BJ (cell line): ENCODE data around the gene DNLZ. TPM values are rescaled to one million over a fixed set of nuclear protein-coding genes. Genes with fewer than 3 reads are reported as not detected.

Experiments used
- CTCF ChIA-PET: fragments of 350-600 bp; formaldehyde crosslinking; extraction: SDS; loops from one replicate; lab custom pipeline; 2021; ENCODE audit warnings: antibody characterized with exemption, inconsistent platforms; lab: Yijun Ruan, JAX
- POLR2A ChIA-PET: fragments of 300-600 bp; sonication (Branson Sonifier 250); formaldehyde crosslinking; extraction: SDS; loops from one replicate; lab custom pipeline; 2021; ENCODE audit warnings: antibody characterized with exemption; lab: Charles Lee
- DNase-seq: peaks from one replicate; pipeline ENCODE4 v3.0.0-alpha.2; 2011; ENCODE audit warnings: low read depth
- H3K27me3 ChIP-seq: 2 replicates; pipeline ENCODE4 v1.6.0; 2011; ENCODE audit warnings: low read length; ENCODE audit not compliant: control insufficient read depth, insufficient read depth
- H3K36me3 ChIP-seq: 2 replicates; pipeline ENCODE4 v1.5.1; 2011; ENCODE audit warnings: low read length; ENCODE audit not compliant: control insufficient read depth, insufficient read depth
- H3K4me3 ChIP-seq: 2 replicates; pipeline ENCODE4 v1.5.1; 2011; ENCODE audit warnings: low read depth, mild to moderate bottlenecking, control low read depth, low read length
- polyA plus RNA-seq: library from polyadenylated mRNA; depleted of rRNA; stranded (reverse); fragments of >200 nt; gene quantifications from 2 replicates; pipeline ENCODE4 v1.2.3, GENCODE V29; 2011
- TF ChIP-seq, protein P1 (sequence below): IDR thresholded peaks from 2 replicates; pipeline ENCODE4 v1.5.1; 2011; ENCODE audit warnings: low read depth, mild to moderate bottlenecking, control low read depth, inconsistent platforms, low read length, moderate library complexity; ENCODE audit not compliant: insufficient read depth

DNLZ gene
- polyA plus RNA-seq, 1 experiment, result 7.2 TPM

DNA sequence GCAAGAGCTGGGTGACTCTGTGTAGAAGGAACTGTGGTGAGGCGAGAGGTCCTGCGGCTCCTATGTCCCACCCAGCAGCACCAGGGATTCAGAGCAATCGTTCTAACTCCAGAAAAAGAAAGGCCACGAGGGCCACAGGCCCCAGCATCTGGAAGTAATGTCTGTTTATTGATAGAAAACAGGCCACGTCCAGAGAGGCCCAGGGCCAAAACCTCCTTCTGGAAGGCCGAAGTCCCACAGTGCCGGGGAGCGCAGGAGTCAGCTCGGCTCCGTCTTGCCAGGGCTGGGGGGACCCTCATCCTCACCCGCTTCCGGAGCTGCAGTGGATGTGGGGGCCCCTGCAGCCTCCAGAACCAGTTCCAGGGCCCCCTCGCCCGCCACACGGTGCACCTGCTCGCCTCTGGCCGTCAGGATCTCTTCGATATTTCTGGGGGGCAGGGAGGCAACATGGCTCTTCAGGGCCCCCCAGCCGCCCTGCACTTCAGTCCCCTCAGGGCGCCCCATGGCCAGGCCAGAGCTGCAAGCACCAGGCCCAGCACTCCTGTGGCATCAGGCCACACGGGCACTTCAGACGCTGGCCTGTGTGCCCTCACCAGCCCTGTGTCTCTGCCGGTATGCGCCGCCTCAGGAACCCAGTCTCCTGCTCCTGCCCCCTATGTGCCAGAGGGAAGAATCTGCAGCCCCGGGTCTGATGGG is 1.6 kb downstream of the DNLZ start:
- ChIA-PET POLR2A (no interaction called here), CTCF (interaction anchor here (0.6 to 6.3 kb wide), 10 partner anchors 8 to 50 kb away, joined by 3 to 68 read pairs (median 8); no protein-coding TSS in a partner anchor)
- DNase-seq, result no peak
- Histone ChIP-seq H3K4me3 (no peak overlapping the region; the same call in 1 of the 2 replicates), H3K36me3 (peaks cover 14% of the 10 kb centered on the region), H3K27me3 (no peaks in the 10 kb centered on the region)
- TF ChIP-seq, protein P1, sequence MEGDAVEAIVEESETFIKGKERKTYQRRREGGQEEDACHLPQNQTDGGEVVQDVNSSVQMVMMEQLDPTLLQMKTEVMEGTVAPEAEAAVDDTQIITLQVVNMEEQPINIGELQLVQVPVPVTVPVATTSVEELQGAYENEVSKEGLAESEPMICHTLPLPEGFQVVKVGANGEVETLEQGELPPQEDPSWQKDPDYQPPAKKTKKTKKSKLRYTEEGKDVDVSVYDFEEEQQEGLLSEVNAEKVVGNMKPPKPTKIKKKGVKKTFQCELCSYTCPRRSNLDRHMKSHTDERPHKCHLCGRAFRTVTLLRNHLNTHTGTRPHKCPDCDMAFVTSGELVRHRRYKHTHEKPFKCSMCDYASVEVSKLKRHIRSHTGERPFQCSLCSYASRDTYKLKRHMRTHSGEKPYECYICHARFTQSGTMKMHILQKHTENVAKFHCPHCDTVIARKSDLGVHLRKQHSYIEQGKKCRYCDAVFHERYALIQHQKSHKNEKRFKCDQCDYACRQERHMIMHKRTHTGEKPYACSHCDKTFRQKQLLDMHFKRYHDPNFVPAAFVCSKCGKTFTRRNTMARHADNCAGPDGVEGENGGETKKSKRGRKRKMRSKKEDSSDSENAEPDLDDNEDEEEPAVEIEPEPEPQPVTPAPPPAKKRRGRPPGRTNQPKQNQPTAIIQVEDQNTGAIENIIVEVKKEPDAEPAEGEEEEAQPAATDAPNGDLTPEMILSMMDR, result peak; percentile 13; the same call in 1 of the 2 replicates

DNA sequence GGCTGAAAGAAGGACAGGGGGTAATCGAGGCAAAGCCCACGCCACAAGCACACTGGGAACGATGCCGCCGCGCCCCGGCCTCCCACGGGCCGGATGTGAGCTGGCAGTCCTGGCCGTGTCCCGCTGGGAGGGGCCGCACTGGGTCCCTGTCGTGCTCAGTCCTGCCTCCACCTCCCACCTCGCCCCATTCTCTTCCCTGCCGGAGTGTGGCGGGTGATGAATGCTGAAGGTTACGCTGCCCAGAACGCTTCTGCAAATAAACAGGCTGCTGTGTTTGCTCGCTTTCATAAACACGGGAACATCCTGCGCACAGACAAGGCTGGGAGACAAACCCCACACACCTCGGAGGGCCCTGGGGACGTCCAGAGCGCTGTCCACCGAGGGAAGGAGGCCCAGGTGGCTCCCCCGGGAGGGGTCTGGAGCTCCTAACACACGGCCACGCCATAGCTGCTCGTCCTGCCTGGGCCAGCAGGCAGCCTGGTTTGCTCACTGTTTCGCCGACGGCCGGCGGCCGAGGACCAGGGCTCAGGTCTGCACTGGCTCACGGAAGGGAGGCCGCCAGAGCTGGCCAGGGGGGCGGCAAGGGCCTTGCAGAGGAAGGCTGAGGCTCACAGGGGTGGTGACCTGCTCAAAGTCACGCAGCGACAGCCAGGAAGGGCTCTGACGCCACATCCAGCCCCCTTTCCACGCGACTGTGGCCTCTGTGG is 2.3 kb downstream of the DNLZ start:
- no peaks in the 10 kb centered on the region for H3K27me3 ChIP-seq
- DNase-seq, result no peak
- POLR2A ChIA-PET, result no interaction called here
- TF ChIP-seq, protein P1, result no peak
- no peak overlapping the region for H3K4me3 ChIP-seq
- H3K36me3 ChIP-seq, result peaks cover 19% of the 10 kb centered on the region
- CTCF ChIA-PET, result interaction anchor here (0.9 to 6.3 kb wide), 5 partner anchors 8 to 49 kb away, joined by 3 to 68 read pairs (median 14); no protein-coding TSS in a partner anchor

DNA sequence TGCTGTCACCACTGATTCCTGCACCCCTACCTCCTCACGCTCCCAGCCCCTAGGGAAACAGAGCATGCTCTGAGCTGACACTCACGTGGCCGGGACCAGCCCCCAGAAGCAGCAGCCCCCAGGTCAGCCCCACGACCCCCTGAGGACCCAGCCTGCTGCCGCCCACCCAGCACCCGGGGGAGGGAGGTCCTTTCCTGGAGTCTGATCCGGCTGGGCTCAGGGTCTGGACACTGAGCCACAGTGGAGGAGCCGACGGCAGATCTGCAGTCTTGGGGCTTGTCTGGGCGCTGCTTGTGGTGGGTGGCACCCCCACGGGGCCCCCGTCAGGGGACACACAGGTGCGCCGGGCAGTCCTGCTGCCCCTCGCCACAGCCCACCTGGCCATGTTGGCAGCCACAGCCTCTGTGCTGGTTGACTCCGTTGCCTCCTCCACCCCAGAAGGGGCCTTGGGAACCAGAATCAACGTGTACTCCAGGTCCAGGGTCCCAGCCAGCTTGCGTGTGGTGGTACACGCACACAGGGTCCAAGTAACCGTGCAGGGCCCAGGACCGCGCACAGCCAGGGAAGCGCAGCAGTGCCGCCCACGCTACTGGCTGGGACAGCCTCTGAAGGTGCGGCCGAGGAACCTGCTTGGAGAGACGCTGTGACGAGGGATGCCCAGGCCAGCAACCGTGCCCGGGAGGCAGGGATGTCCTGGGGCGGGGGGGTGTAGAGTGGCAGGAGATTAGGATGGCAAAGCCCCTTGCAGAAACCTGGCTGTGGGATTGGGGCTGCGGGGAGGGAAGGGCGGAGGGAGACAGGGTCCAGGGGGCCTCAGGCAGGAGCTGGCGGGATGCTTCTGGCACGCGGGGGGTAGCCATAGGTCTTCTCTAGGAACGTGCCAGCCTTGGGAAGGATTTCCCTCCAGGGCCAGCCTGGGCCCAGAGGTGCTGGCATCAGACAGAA is 3.5 kb downstream of the DNLZ start:
- H3K36me3 ChIP-seq, result peaks cover 25% of the 10 kb centered on the region

DNA sequence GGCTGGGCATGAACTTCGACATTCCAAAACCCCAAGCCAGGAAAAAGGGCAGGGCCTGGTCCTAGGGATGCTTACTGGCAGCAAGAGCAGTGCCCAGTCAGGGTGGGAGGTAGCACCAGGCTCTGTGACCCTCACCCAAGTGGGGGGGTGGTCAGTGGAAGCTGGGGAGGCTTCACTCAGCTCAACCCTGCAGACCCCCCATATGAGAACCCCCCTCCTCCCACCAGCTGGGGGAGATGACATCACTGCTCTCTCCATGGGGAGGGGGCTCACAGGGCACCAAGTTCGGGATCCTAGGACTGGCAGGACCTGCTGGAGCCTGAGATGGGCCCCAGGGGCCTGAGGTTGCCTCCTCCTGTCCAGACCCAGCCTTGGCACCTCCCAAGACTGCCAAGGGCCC is 4.7 kb downstream of the DNLZ start:
- Histone ChIP-seq H3K4me3 (no peak overlapping the region), H3K27me3 (no peaks in the 10 kb centered on the region), H3K36me3 (peaks cover 27% of the 10 kb centered on the region)
- TF ChIP-seq, protein P1, result no peak
- CTCF ChIA-PET, result interaction anchor here (1.0 kb wide), 1 partner anchor 16 kb away, joined by 3 read pairs; no protein-coding TSS in a partner anchor
- POLR2A ChIA-PET, result no interaction called here
- DNase-seq, result no peak

More for the DNA sequence above, 3.5 kb downstream of the DNLZ start:
- ChIA-PET POLR2A (no interaction called here), CTCF (interaction anchor here (5.4 kb wide), 1 partner anchor 14 kb away, joined by 42 read pairs; no protein-coding TSS in a partner anchor)
- no peak overlapping the region for H3K4me3 ChIP-seq
- H3K27me3 ChIP-seq, result no peaks in the 10 kb centered on the region
- TF ChIP-seq, protein P1, result no peak
- DNase-seq, result no peak
